ENCODE measurements around the gene OSBPL10. TPM values are rescaled to one million over a fixed set of nuclear protein-coding genes. Genes with fewer than 3 reads are reported as not detected.

The OSBPL10 gene
- total RNA-seq, 1 donor = 29.0 TPM

GRCh38 chr3:31978553-31978952 is 2.5 kb downstream of the OSBPL10 start:
- Histone ChIP-seq H3K79me2 (ENCODE audit: insufficient read depth, low read length) (peaks cover 9% of the 10 kb centered on the region), H3K4me2 (ENCODE audit: insufficient read depth, low read length) (no peak overlapping the region)

DNA sequence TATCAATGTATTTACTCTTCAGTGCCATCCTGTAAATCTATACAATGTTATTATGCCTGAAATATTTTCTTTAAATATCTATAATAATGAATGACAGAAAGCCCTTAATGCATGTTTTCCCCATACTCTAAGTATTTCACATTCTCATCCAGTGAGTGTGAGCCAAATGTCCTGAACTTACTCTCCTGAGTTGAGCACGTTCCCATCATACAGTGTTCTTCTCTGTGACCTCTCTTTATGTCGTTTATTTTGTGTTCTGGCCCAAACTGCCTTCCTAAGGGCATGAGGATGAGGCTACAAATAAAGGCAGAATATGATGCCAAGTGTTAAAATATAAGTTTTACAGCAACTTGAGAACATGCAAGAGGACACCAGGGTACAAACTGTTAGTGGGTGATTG is 3.3 kb downstream of the OSBPL10 start:
- no peaks in the 10 kb centered on the region for H3K36me3 ChIP-seq (ENCODE audit: insufficient read depth, low read length)
- H2AFZ ChIP-seq (ENCODE audit: low read length) = no peak overlapping the region
- H4K20me1 ChIP-seq (ENCODE audit: insufficient read depth, low read length) = no peaks in the 10 kb centered on the region
- H3K4me1 ChIP-seq (ENCODE audit: insufficient read depth, low read length) = peaks cover 7% of the 10 kb centered on the region
- H3K27me3 ChIP-seq (ENCODE audit: insufficient read depth, low read length) = no peaks in the 10 kb centered on the region
- peaks cover 15% of the 10 kb centered on the region for H3K79me2 ChIP-seq (ENCODE audit: insufficient read depth, low read length)
- no peak overlapping the region for H3K27ac ChIP-seq (ENCODE audit: low read depth, low read length)
- TF ChIP-seq, protein P1, sequence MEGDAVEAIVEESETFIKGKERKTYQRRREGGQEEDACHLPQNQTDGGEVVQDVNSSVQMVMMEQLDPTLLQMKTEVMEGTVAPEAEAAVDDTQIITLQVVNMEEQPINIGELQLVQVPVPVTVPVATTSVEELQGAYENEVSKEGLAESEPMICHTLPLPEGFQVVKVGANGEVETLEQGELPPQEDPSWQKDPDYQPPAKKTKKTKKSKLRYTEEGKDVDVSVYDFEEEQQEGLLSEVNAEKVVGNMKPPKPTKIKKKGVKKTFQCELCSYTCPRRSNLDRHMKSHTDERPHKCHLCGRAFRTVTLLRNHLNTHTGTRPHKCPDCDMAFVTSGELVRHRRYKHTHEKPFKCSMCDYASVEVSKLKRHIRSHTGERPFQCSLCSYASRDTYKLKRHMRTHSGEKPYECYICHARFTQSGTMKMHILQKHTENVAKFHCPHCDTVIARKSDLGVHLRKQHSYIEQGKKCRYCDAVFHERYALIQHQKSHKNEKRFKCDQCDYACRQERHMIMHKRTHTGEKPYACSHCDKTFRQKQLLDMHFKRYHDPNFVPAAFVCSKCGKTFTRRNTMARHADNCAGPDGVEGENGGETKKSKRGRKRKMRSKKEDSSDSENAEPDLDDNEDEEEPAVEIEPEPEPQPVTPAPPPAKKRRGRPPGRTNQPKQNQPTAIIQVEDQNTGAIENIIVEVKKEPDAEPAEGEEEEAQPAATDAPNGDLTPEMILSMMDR (IDR thresholded peaks at IDR 0.05; ENCODE audit: extremely low read depth, low read depth, low read length) = no peak
- H3K9me3 ChIP-seq (ENCODE audit: low read depth, low read length) = no peaks in the 10 kb centered on the region
- no peak overlapping the region for H3K4me2 ChIP-seq (ENCODE audit: insufficient read depth, low read length)
- no peak overlapping the region for H3K4me3 ChIP-seq (ENCODE audit: insufficient read depth, low read length)
- no peak for DNase-seq (ENCODE audit: insufficient read length, low spot score, missing footprints)

More at GRCh38 chr3:31978553-31978952, 2.5 kb downstream of the OSBPL10 start:
- Histone ChIP-seq H3K27ac (ENCODE audit: low read depth, low read length) (no peak overlapping the region), H3K4me1 (ENCODE audit: insufficient read depth, low read length) (peaks cover 7% of the 10 kb centered on the region), H4K20me1 (ENCODE audit: insufficient read depth, low read length) (no peaks in the 10 kb centered on the region), H3K36me3 (ENCODE audit: insufficient read depth, low read length) (no peaks in the 10 kb centered on the region), H3K4me3 (ENCODE audit: insufficient read depth, low read length) (no peak overlapping the region), H3K9me3 (ENCODE audit: low read depth, low read length) (no peaks in the 10 kb centered on the region), H3K27me3 (ENCODE audit: insufficient read depth, low read length) (no peaks in the 10 kb centered on the region), H2AFZ (ENCODE audit: low read length) (no peak overlapping the region)
- no peak for DNase-seq (ENCODE audit: insufficient read length, low spot score, missing footprints)
- TF ChIP-seq, protein P1 (IDR thresholded peaks at IDR 0.05; ENCODE audit: extremely low read depth, low read depth, low read length) = no peak

DNA sequence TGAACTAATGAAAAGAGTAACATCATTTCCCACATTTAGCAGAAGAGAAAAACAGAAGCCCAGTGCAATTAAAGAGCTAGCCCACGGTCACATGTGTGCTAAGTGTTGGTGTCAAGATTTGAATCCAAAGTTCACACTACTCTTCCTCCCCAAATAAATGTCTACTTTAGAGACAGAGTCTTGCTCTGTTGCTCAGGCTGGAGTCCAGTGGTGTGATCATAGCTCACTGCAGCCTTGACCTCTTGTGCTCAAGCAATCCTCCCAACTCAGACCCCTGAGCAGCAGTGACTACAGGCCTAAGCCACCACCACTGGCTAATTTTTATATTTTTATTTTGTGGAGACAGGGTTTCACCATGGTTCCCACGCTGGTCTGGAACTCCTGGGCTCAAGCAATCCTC is 4.8 kb downstream of the OSBPL10 start:
- no peak overlapping the region for H3K4me3 ChIP-seq (ENCODE audit: insufficient read depth, low read length)
- peaks cover 15% of the 10 kb centered on the region for H3K79me2 ChIP-seq (ENCODE audit: insufficient read depth, low read length)

GRCh38 chr3:31974964-31975363 is 6.1 kb downstream of the OSBPL10 start:
- H2AFZ ChIP-seq (ENCODE audit: low read length) = no peak overlapping the region
- H3K36me3 ChIP-seq (ENCODE audit: insufficient read depth, low read length) = no peaks in the 10 kb centered on the region
- TF ChIP-seq, protein P1 (IDR thresholded peaks at IDR 0.05; ENCODE audit: extremely low read depth, low read depth, low read length) = no peak
- H3K4me1 ChIP-seq (ENCODE audit: insufficient read depth, low read length) = no peaks in the 10 kb centered on the region
- no peak overlapping the region for H3K4me2 ChIP-seq (ENCODE audit: insufficient read depth, low read length)
- peaks cover 15% of the 10 kb centered on the region for H3K79me2 ChIP-seq (ENCODE audit: insufficient read depth, low read length)
- no peak overlapping the region for H3K27ac ChIP-seq (ENCODE audit: low read depth, low read length)
- DNase-seq (ENCODE audit: insufficient read length, low spot score, missing footprints) = no peak
- H3K4me3 ChIP-seq (ENCODE audit: insufficient read depth, low read length) = no peak overlapping the region
- H3K9me3 ChIP-seq (ENCODE audit: low read depth, low read length) = no peaks in the 10 kb centered on the region
- no peaks in the 10 kb centered on the region for H3K27me3 ChIP-seq (ENCODE audit: insufficient read depth, low read length)
- H4K20me1 ChIP-seq (ENCODE audit: insufficient read depth, low read length) = no peaks in the 10 kb centered on the region

More for the DNA sequence above, 4.8 kb downstream of the OSBPL10 start:
- Histone ChIP-seq H3K4me2 (ENCODE audit: insufficient read depth, low read length) (no peak overlapping the region), H3K36me3 (ENCODE audit: insufficient read depth, low read length) (no peaks in the 10 kb centered on the region), H3K9me3 (ENCODE audit: low read depth, low read length) (no peaks in the 10 kb centered on the region), H2AFZ (ENCODE audit: low read length) (no peak overlapping the region), H3K4me1 (ENCODE audit: insufficient read depth, low read length) (peaks cover 7% of the 10 kb centered on the region), H4K20me1 (ENCODE audit: insufficient read depth, low read length) (no peaks in the 10 kb centered on the region), H3K27me3 (ENCODE audit: insufficient read depth, low read length) (no peaks in the 10 kb centered on the region), H3K27ac (ENCODE audit: low read depth, low read length) (no peak overlapping the region)
- TF ChIP-seq, protein P1 (IDR thresholded peaks at IDR 0.05; ENCODE audit: extremely low read depth, low read depth, low read length) = no peak
- DNase-seq (ENCODE audit: insufficient read length, low spot score, missing footprints) = no peak
